ENCODE measurements around the gene ADARB2. TPM values are rescaled to one million over a fixed set of nuclear protein-coding genes. Genes with fewer than 3 reads are reported as not detected.

The ADARB2 gene
- total RNA-seq, 1 donor from 2014 or later, result 0.22 TPM

DNA sequence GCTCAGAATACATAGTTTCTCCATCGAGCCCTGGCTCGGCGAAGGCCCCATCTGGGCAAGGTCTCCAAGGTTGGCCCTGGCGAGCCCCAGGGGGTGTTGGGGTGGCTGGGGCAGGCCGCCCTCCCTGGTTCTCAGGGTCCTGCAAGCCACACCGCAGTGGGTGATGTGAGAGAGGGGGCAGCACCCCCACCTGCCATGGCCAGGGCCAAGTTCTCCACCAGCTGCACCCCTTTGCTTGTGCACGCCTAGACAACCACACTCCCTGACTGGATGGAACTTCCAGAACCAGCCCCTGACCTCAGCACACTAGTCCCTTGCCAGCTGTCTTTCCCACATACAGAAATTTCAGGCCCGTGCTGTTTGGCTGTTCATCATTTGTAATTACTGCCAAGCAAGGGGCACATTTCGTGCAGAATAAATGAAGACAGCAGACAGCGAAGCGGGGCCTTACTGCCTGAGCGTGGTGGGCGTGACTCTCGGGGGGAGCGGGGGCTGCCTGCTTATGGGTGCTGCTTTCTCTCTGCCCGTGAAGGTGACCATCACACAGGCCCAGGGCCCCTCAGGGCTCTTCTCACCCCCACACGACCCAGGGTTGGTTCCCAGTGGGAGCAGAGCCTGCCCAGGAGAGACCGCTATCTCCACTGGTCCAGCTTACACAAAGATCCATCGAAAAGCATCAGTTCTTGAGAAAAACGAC, 85.9 kb downstream of the ADARB2 start:
- intact Hi-C loops (cut with micrococcal nuclease), result no loop called here
- no peak for DNase-seq
- ATAC-seq, result no peak

DNA sequence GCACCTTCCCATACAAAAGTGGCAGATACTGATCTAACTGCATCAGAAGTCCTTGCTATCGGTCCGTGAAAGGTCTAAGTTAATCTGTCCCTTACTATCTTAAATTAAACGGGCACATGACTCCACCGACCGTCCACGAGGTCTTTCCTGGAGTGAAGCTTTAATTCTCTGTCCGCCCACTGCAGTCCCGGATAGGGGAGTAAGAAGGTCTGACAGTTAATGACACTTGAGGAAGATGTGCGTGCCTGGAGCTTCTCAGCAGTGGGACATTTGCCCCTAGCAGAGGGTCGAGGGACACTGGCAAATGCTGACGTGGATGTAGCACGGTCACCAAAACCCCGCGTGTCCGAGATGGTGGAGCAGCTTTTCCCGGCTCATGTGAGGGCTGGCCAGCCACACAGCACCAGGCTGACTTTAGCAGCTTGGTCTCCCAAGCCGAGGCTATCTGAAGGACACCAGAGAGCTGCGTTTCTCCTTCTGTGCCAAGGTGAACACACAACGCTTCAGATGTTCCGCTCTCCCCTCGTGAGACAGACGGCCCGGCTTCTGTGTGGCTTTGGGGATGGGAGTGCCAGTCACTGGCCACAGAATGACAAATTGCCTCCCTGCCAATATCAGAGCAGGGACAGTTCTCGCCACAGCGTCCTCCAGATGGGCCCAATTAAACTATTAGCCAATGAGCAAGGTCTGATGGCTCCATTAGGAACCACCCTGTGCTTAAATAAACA, 86.6 kb downstream of the ADARB2 start:
- ATAC-seq (no peak), DNase-seq (no peak)
- intact Hi-C loops (cut with micrococcal nuclease), result no loop called here

DNA sequence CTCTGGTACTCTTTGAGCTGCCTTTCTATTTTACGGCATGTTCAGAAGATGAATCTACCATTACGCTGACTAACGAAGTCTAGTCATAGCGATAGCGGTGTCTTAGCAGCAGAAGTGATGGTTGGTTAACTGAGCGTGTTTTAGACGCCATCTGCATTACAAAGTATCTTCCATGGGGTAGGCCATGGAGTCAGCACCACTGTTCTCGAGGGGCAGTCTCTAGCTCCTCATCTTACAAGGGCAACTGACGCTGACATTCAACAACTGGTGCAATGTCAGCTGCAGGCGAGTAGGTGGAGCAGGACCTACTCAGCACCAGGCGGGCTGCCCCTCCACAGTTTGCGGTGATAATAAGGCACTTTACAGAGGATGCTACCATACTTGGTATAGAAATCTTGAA, 88.7 kb downstream of the ADARB2 start:
- intact Hi-C loops (cut with micrococcal nuclease), result no loop called here
- DNase-seq (no peak), ATAC-seq (no peak)

DNA sequence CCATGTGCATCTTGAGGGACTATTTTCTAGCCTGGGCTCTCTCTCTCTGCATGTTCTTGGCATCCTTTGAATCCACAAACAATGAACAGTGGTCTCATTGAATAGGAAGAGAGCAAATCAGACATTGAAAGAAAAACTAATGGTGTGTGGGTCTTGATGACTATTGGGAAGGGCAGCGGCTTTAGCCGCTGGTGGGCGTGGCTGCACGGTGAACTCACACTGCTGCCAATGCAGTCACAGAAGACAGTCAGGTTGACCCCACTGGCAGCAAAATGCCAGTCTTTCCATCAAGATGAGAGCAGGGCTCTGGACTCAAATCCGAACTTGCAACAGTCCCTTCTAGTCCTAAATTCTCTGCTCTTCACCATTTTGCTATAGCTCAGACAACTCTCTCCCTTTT, 91.0 kb downstream of the ADARB2 start:
- intact Hi-C loops (cut with micrococcal nuclease), result no loop called here
- DNase-seq (no peak), ATAC-seq (no peak)

DNA sequence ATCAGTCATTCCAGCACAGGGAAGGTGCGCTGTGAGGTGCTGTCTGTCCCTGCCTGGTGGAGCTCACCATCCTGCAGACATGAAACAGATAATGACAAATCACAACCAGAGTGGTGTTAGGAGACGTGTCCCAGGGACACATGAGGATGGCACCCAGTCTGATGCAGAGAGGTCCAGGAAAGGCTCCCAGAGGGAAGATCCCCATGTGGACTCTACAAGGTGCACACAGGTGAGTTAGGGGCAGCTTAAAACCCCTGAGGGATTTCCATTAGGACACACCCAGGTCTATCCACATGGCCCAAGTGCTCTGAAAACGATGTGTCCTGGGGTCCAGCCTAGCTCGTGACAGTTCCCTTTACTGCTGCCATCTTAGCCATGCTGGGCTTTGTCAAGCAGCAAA, 91.4 kb downstream of the ADARB2 start:
- intact Hi-C loops (cut with micrococcal nuclease), result no loop called here
- DNase-seq (no peak), ATAC-seq (no peak)

DNA sequence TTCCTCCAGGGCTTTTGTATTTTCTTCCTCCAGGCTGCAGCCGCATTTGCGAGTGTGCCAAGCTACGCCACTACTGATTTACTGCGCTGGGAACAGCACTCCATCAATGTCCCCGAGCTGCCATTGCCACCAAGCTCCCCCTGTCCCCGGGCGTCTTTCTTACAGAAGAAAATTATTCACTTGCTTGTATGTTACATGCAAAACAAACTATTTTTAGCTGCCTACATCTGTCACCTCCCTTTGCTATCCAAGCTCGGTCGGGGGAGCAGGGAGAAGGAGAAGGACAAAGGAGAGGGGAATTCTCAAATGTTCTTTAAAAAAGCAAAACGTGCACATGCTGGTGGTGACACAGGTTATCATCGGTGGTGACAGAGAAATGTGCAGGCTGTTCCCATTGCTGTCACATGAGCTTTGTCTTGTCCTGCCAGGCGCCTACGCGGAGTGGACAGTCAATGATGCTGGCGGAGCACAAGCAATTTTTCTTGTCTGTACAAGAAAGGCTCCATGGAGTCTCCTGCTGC, 93.1 kb downstream of the ADARB2 start:
- no peak for ATAC-seq
- intact Hi-C loops (cut with micrococcal nuclease), result no loop called here
- no peak for DNase-seq

DNA sequence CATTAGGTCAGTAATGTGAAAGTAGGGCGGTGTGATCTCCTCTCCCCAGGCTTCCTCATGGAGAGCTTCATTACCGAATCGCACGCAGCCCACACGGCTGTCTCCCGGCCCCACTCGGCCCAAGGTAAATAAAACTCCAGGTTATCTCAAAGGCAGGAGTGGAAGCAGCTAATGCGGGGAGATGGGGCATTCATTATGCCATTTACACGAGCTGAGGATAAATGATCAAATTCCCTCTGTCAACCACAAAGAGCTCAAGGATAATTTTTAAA, 93.5 kb downstream of the ADARB2 start:
- intact Hi-C loops (cut with micrococcal nuclease), result no loop called here
- no peak for DNase-seq
- ATAC-seq, result no peak

DNA sequence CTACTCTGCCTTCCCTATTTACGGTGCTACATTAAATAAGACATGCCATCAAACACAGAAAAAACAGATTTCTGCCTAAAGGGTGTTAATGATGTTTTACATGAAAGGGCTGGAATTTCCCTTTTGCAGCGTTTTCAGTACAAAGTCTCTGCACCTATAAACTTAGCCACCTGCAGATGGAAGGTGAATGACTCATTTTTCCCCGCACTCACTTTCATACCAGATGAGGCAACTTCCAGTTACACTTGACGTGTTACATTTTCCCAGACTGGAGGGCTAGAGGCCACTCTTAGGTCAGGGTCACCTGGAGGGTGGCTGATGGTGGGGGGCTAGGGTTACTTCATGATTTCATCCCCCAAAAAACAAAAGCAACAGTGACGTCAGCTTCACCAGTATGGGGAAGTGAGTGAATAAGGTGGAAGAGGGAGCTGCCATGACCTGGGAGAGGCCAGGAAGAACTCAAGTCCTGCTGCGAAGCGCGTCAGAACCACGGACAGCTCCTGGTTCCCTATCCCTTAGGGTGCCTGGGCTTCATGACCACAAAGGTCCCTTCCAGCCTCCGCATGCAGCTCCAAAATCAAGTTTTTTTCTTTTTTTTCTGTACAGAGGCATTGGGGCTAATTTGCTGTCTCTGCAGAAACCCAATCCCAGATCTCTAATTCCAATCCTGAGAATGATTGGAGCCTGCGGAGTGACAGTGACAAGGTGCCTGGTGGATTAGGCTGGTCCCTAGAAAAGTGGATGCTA, 94.0 kb downstream of the ADARB2 start:
- DNase-seq (no peak), ATAC-seq (no peak)
- intact Hi-C loops (cut with micrococcal nuclease), result no loop called here

DNA sequence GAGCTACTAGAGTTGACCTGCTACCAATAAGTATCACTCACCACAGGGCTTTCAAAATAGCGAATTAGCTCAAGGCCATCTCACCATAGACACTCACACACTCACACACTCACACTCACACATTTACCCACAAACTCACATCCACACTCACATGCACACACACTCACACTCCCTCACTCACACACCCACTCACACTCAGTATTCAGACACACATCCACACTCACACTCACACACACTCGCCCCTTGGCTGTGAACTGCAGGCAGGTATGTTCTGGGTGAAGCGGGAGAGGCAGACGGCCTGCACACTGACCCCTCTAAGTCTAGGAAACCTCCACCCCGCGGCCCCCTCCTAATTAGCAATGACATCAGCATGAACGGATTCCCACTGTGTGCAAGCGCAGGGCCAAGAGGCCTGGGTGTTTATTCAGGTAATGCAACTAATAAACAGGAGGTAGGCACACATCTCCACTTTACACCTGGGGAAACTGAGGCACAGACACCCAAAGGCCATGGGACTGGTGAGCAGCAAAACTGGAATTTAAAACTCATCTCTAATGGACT, 94.6 kb downstream of the ADARB2 start:
- no peak for ATAC-seq
- intact Hi-C loops (cut with micrococcal nuclease), result no loop called here
- no peak for DNase-seq

DNA sequence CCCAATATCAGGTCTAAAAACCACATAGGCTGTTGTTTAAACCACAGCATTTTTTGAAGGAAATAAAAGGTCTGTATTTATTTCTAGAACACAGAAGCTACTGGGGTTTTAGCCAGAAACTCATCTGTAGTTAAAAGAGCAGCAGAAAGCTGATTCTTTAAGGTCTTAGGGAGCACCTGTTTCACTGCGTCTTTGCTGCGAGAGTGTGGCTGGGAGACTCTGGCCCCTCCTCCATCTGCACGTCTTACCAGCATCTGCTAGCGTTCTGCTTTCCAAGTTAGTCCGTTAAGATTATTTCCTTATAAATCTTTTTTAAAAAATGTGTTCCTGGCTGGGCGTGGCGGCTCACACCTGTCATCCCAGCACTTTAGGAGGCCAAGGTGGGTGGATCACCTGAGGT, 95.9 kb downstream of the ADARB2 start:
- no peak for ATAC-seq
- DNase-seq, result no peak
- intact Hi-C loops (cut with micrococcal nuclease), result no loop called here

DNA sequence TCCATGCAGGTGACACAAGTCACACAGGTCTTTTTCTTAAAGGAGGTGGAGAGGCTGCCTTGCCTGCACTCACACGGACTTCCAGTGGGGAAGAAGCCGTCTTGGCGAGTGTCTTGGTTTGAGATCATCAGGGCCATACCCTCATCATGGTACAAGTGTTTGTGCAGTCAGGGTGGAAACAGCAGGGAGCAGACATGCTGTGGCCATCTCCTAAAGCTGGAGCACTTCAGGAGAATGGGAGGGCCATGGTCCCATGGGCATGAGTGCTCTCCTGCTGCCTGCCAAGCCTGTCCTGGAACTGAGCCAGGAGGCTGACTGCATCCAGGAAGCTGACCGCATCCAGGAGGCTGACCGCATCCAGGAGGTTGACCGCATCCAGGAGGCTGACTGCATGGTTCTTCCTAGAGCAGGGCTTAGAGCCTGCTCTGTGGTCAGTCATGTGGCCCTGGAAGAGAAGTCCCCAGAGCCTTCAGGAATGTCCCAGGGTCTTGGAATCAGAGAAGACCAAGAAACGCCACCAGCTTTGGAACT, 98.4 kb downstream of the ADARB2 start:
- no peak for ATAC-seq
- DNase-seq, result no peak
- intact Hi-C loops (cut with micrococcal nuclease), result no loop called here

DNA sequence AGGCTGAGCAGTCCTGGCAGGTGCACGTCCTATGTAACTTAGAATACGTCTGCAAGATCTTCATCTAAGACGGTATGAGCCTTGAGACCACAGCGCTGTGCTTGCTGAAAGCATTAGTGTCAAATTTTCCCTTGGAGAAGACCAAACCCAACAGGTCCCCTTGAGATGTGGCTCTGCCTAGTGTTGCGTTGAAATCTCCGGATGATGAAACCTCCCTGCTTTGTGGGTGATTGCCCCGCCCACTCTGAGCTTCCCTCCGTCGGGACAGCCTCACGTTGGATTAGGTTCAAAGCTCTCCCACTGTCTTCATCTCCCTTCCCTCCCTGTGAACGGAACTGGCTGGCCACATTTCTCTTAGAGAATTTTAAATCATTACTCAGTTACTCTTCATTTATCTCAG, 102.0 kb downstream of the ADARB2 start:
- intact Hi-C loops (cut with micrococcal nuclease), result no loop called here
- no peak for DNase-seq
- ATAC-seq, result no peak

DNA sequence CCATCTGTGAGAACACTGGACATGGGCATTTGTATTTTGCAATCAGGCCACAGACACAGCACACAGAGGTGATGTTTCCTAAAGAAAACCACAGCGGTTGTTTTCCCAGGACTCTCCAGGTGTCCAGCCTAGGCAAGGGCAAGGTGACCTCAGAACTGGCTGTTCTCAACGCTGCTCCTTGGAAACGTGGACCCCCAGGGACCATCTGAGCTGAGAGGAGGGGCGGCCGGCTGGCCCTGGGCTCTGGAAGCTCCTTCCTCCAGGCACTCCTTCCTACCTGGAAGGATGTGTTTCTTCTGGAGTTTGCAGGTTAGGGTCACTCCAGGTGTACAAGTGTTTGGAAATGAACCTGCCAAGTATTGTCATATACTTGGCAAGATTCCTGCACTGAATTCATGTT, 103.1 kb downstream of the ADARB2 start:
- DNase-seq (no peak), ATAC-seq (no peak)
- intact Hi-C loops (cut with micrococcal nuclease), result no loop called here

DNA sequence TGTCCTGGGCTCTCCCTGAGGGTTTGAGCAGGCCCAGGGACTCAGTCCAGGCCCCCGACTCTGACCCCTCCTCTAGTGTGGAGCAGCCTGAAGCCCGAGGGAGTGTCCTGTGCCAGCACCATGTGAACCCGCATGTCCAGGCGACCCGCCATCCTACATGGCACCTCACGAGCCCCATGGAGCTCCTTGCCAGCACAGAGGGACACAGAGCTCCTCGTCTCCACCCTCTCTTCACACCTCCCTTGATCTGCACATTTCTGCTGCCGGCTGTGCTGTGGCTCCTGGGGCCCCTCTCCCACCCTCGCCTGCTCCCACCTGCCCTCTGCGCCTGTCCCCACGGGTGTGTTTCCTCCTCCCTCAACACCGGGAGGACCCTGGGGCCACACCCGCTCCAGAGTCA, 103.5 kb downstream of the ADARB2 start:
- intact Hi-C loops (cut with micrococcal nuclease), result no loop called here
- no peak for ATAC-seq
- no peak for DNase-seq

DNA sequence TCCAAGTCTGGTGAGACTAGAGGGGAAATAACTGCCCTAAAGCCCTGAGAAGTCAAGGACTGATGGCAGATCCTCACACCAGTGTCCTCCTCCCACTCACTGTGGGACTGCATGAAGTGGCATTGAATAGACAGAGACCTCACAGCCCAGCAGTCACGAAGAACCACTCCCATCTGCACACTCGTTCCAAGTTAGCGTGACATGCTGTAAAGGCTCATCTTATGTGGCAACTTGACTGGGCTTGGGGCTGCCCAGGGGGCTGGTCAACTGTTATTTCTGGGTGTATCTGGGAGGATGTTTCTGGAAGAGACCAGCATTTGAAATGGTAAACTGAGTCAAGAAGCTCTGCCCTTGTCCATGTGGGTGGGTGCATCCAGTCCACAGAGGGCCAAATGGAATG, 104.7 kb downstream of the ADARB2 start:
- no peak for DNase-seq

DNA sequence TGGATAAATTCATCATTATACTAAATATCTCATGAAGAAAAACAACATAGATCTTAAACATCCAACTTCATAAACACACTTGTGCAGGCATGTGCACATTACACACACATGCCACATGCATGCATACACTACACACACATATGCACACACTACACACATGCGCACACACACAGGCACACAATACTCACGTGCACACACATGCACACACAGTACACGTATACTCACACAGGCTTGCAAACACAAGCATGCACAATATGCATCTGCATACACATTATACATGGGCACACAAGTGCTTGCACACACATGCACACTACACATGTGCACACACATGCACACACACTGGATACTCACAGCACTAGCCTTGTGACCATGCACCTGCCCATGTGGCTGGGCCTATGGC, 105.2 kb downstream of the ADARB2 start:
- intact Hi-C loops (cut with micrococcal nuclease), result no loop called here
- no peak for ATAC-seq

More for the DNA sequence above, 104.7 kb downstream of the ADARB2 start:
- no peak for ATAC-seq
- intact Hi-C loops (cut with micrococcal nuclease), result no loop called here

DNA sequence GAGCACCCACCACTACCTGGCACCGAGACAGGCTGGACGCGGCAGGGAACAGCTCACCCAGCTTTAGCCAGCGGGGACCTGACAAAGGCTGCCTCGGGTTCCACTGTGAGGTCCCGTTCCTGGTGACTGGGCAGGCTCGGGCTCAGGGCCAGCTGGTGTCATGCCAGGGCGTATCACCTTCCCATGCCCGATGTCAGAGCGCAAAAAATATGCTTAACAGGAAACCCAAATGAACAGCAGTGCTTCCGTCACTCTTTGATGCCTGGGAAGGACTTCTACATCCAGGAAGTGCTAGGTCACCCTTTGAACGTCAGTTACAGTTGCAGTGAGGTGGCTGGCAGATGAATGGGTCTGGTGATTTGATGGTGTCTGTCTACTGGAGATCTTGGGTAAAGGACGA, 106.0 kb downstream of the ADARB2 start:
- intact Hi-C loops (cut with micrococcal nuclease), result no loop called here
- no peak for ATAC-seq
- no peak for DNase-seq

More for the DNA sequence above, 105.2 kb downstream of the ADARB2 start:
- no peak for DNase-seq

DNA sequence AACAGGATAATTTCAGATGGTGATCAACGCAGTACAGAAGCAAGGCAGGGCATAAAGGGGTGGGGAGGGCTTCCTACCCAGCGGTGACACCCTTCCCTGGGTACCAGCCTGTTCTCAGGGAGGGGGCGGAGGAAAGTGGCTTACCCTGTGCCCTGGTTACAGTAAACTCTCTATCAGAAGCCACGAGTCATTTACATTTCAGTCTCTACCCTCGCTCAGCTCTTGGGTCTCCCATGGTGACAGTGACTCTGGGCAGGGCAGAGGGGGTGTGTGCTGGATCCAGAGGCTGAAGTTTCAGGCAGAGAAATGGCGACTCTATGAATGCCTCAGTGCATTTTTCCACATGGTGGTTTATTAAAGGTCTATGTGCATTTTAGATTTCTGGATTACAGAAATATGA, 107.0 kb downstream of the ADARB2 start:
- no peak for ATAC-seq
- DNase-seq, result no peak

DNA sequence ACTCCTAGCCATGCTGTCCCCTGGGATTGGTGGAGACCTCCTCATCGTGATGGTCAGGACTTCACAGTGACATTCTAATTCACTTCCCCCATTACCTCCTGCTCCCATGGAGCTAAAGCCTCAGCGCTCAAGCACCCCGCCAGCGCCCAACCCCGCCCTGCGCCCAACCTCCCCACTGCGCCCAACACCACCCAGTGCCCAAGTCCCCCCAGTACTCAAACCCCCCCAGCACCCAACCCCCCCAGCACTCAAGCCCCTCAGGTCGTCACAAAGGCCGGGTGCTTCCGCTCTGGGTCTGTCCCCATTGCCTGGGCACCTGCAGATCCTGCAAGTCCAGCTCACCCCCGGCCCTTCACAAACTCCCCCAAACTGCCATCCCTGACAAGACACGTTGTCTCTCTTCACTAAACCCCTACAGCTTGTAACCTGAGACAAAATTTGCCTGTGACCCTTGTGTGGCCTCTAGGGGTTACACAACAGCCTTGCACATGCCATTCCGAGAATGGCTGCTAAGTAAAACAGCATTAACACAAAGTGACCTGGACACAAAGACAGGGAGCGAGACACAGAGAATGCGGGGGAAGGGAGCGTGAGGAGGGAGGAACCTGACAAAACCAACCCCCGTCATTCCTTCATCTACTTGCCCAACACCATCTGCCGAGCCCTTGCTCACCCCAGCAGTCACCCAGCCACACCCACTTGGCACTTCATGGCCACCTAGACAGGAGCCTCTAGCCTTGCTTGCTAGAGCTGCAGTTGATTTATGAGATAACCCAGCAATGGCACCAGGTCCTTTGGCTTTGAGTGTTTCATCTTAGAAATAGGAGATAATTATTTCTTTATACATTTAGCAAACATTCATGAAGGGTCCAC, 107.8 kb downstream of the ADARB2 start:
- intact Hi-C loops (cut with micrococcal nuclease), result no loop called here
- DNase-seq, result no peak
- no peak for ATAC-seq

More for the DNA sequence above, 107.0 kb downstream of the ADARB2 start:
- intact Hi-C loops (cut with micrococcal nuclease), result no loop called here

Measured in left ventricle myocardium superior (tissue), 1 donor.